Nephron (organoid): ENCODE measurements around the gene RABIF.

Source experiments
- H3K27ac Mint-ChIP-seq, 3 experiments: 2 replicates each; pipeline ENCODE4 v1.8.0; 2020; ENCODE audit warnings: mixed read lengths in 3 of 3, mild to moderate bottlenecking in 2 of 3, moderate library complexity in 1 of 3
- H3K27me3 Mint-ChIP-seq: 2 replicates; pipeline ENCODE4 v1.8.0; 2021; ENCODE audit warnings: low read depth, mild to moderate bottlenecking, moderate library complexity, mixed read lengths
- H3K36me3 Mint-ChIP-seq: 2 replicates; pipeline ENCODE4 v1.8.0; 2020; ENCODE audit warnings: low read depth, mixed read lengths
- H3K4me1 Mint-ChIP-seq: 2 replicates; pipeline ENCODE4 v1.8.0; 2020; ENCODE audit warnings: mixed read lengths
- H3K4me3 Mint-ChIP-seq, 3 experiments: 2 replicates each; pipeline ENCODE4 v1.8.0; 2020; ENCODE audit warnings: mild to moderate bottlenecking in 3 of 3, mixed read lengths in 3 of 3, moderate library complexity in 2 of 3
- H3K9me3 Mint-ChIP-seq: 2 replicates; pipeline ENCODE4 v1.8.0; 2020; ENCODE audit warnings: mixed read lengths
- CTCF ChIP-seq, 3 experiments: fragments of 200-600 bp; sonication (generic); IDR thresholded peaks; one replicate each; pipeline ENCODE4 v1.5.0; 2021; ENCODE audit warnings: antibody characterized with exemption in 3 of 3; ENCODE audit not compliant: unreplicated experiment in 3 of 3

RABIF gene

GRCh38 chr1:202880961-202881460, 7.9 kb downstream of the RABIF start:
- Mint-ChIP-seq H3K9me3 (no peaks in the 10 kb centered on the region), H3K27ac (no peak overlapping the region), H3K4me3 (no peak overlapping the region), H3K36me3 (peaks cover 18% of the 10 kb centered on the region), H3K27me3 (no peaks in the 10 kb centered on the region), H3K4me1 (no peaks in the 10 kb centered on the region)
- no peak for TF ChIP-seq CTCF (IDR thresholded peaks at IDR 0.05; ENCODE audit: unreplicated experiment in 3 of 3)

GRCh38 chr1:202880062-202880461, 8.9 kb downstream of the RABIF start:
- H3K9me3 Mint-ChIP-seq, result no peaks in the 10 kb centered on the region
- no peak overlapping the region for H3K4me3 Mint-ChIP-seq
- H3K4me1 Mint-ChIP-seq, result no peaks in the 10 kb centered on the region
- TF ChIP-seq CTCF (IDR thresholded peaks at IDR 0.05; ENCODE audit: unreplicated experiment in 3 of 3), result no peak
- no peaks in the 10 kb centered on the region for H3K27me3 Mint-ChIP-seq
- H3K36me3 Mint-ChIP-seq, result peaks cover 18% of the 10 kb centered on the region
- no peak overlapping the region for H3K27ac Mint-ChIP-seq

- H3K27ac Mint-ChIP-seq, result no peak overlapping the region
- H3K36me3 Mint-ChIP-seq, result peaks cover 18% of the 10 kb centered on the region
- H3K27me3 Mint-ChIP-seq, result no peaks in the 10 kb centered on the region
- no peaks in the 10 kb centered on the region for H3K9me3 Mint-ChIP-seq
- H3K4me1 Mint-ChIP-seq, result no peaks in the 10 kb centered on the region
- H3K4me3 Mint-ChIP-seq, result no peak overlapping the region
- no peak for TF ChIP-seq CTCF (IDR thresholded peaks at IDR 0.05; ENCODE audit: unreplicated experiment in 3 of 3)
Observed at GRCh38 chr1:202879128-202879527, 9.8 kb downstream of the RABIF start.

GRCh38 chr1:202873026-202873425, 15.9 kb downstream of the RABIF start:
- Mint-ChIP-seq H3K27me3 (no peaks in the 10 kb centered on the region), H3K36me3 (peaks cover 3% of the 10 kb centered on the region), H3K4me1 (peaks cover 8% of the 10 kb centered on the region), H3K27ac (no peak overlapping the region), H3K9me3 (no peaks in the 10 kb centered on the region), H3K4me3 (no peak overlapping the region)
- TF ChIP-seq CTCF (IDR thresholded peaks at IDR 0.05; ENCODE audit: unreplicated experiment in 3 of 3), result no peak

- H3K4me1 Mint-ChIP-seq, result peaks cover 8% of the 10 kb centered on the region
- H3K36me3 Mint-ChIP-seq, result peaks cover 1% of the 10 kb centered on the region
- H3K9me3 Mint-ChIP-seq, result no peaks in the 10 kb centered on the region
- H3K27me3 Mint-ChIP-seq, result no peaks in the 10 kb centered on the region
- no peak overlapping the region for H3K27ac Mint-ChIP-seq
- TF ChIP-seq CTCF (IDR thresholded peaks at IDR 0.05; ENCODE audit: unreplicated experiment in 3 of 3), result no peak
- H3K4me3 Mint-ChIP-seq, result no peak overlapping the region
Observed at GRCh38 chr1:202871367-202871766, 17.6 kb downstream of the RABIF start.
